ENCODE data around the gene DCX. TPM values are rescaled to one million over a fixed set of nuclear protein-coding genes. Genes with fewer than 3 reads are reported as not detected.

Gene DCX
- total RNA-seq, 1 experiment from 2014 or later: 0.06 TPM

DNA sequence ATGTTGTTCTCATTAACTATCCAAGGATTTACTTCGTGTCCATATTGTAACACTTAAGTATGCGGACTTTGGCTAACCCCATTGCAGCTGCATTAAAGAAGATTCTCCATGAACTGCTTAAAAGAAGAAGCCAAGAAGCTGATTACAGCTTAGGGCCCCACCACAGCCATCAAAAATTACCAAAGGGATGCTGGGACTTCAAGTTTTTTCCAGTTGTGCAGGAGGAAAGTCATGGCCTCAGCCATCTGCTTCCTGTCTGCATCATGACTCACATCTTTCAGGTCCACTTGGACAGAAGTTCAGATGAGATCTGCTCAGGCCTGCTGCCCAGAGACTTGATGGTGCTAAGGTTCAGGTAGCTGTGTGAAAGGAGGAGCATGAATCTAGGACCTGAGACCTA lies 102.9 kb downstream of the DCX start:
- no peak for DNase-seq (ENCODE audit: low spot score)

DNA sequence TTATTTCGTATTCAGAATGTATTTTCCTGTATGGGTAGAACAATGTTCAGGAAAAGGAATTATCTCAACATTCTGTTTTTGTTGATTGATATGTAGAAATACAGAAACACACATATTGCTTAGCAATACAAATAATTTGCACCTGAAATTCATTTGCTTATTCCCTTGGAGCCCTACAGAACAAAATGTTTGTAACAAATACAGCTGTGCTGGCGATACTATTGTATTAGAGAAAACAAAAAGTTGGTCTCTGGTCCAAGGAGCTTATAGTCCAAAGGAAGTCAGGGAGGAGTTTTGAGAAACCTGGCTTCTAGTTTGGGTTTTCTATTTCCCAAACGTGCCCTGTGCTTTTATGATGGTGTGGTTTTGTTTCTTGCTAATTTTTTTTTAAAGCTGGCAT lies 104.0 kb downstream of the DCX start:
- no peak for DNase-seq (ENCODE audit: low spot score)

DNA sequence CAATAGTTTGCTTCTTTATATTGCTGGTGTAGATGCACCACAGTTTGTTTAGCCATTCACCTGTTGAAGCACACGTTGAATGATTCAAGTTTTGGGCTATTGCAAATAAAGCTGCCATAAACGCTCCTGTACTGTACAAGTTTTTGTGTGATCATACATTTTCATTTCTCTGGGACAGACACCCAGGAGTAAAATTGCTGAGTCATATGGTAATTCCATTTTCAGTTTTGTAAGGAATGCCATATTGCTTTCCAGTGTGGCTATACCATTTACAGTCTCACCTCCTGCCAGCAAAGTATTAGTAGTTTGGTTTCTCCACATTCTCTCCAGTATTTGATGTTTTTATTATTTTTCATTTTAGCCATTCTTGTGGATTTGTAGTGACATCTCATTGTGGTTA lies 109.7 kb downstream of the DCX start:
- DNase-seq (ENCODE audit: low spot score): no peak

GRCh38 chrX:111288841-111289240 lies 123.2 kb downstream of the DCX start:
- DNase-seq (ENCODE audit: low spot score): no peak

DNA sequence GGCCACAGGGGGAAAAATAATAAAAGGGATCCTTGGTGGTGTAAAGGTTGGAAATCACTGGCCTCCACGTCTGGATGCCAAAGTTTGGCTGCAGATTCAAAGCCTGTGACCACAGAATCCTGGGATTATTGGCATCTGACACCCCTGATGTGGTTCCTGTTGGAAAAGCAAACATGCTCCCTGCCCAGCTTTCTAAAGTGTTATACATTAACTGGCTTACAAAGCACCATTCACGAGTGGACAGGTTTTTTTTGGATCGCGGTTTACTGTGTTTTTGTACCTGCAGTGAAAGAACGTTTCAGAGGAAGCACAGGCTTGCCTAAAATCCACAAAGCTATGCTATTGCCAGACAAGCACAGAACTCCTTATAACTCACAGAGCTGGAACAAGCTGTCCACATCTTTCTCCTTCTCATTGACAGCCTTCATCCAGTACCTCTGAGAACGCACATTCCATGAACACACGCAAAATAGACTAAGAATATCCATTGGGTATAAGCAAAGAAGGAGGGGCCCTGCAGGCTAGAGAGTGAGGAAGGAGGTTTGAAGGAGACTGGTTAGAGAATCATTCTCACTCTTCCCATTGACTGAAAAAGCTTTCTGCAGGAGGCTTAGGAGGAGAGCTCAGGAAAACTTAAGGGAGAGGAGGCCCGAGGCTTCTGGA lies 127.2 kb downstream of the DCX start:
- DNase-seq (ENCODE audit: low spot score): no peak

GRCh38 chrX:111283446-111283845 lies 128.5 kb downstream of the DCX start:
- DNase-seq (ENCODE audit: low spot score): no peak

- DNase-seq (ENCODE audit: low spot score): no peak
Observed at GRCh38 chrX:111282991-111283390, 129.0 kb downstream of the DCX start.

DNA sequence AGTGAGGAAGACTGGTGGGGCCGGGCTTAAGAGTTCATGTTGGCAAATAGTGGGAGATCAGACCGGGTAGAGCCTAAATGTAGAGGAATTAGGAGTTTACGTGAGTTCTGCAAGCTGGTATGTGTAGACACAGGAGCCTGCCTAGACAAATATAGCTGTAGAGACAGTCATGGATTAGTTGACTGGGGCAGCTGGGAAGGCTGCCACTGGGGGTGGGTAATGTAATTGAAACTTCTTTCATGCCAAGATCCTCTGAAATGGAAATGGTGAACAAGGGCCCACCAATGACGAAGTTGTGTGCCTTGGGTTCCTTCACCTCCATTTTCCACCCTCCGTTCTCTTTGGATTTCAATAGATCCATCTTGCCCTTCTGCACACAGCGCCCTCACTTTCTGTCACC lies 129.9 kb downstream of the DCX start:
- no peak for DNase-seq (ENCODE audit: low spot score)

DNA sequence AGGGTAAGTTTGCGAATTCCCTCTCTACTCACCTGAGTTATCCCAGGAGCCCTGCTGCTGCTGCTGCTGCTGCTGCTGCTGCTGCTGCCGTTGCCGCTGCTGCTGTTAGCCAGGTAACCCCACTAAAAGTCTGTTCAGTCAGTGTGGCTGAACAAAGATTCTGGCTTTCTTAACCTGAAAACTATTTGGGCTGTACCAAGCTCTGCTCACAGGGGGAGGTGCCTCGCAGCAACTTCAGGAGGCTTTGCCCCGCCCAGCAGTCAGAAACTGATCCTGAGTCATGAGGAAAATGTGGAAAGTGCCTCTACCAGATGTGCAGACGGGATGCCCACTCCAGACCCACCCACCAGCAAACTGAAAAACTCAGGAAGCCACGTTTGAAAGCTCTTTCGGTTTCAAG lies 141.7 kb downstream of the DCX start, which contains the start of gene CAPN6:
Gene CAPN6 (minus strand): TSS at position 145 of the 400 bp plus-strand sequence. CDS start 6,547 bp downstream, outside the sequence.
- peak; percentile 38 for DNase-seq (ENCODE audit: low spot score)

DNA sequence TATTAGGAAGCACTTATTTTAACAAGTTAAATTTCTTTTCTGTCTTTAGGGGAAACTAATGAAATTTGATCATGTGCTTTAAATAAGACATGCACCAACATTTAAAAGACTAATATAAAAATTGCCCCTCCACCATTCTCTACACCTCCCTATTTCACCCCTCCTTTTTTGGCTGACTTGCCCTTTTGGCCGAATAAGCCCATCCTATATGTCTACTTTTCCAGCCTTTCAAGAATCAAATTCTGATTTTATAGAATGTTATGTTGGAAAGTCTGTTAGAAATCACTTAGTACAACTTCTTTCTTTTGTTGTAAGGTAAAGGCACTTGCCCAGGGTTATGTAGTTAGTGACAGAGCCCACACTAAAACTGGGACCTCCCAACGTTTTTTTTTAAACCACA lies 143.5 kb downstream of the DCX start:
- no peak for DNase-seq (ENCODE audit: low spot score)

- no peak for DNase-seq (ENCODE audit: low spot score)
Observed at GRCh38 chrX:111265486-111265885, 146.5 kb downstream of the DCX start.

- no peak for DNase-seq (ENCODE audit: low spot score)
Observed at GRCh38 chrX:111264385-111264784, 147.6 kb downstream of the DCX start.

DNA sequence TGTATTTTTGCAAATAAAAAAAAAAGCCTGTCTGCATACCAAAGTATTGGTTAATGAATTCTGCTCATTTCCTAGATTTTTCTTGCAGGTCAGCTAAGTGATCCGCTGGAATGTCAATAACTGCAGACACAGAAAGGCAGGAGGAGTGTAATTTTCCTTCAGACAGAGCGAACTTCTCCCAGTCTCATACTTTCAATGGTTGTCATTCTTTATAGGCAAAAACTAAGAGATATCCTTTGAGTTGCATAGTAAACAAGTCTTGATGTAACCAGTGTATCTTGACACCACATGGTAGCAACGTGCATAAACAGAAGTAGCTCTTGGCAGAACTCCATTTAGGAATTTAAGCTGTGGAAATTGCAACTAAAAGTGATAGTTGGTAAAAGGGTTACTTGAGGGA lies 149.9 kb downstream of the DCX start:
- DNase-seq (ENCODE audit: low spot score): peak; percentile 4

- DNase-seq (ENCODE audit: low spot score): no peak
Observed at GRCh38 chrX:111260451-111260850, 151.5 kb downstream of the DCX start.

DNA sequence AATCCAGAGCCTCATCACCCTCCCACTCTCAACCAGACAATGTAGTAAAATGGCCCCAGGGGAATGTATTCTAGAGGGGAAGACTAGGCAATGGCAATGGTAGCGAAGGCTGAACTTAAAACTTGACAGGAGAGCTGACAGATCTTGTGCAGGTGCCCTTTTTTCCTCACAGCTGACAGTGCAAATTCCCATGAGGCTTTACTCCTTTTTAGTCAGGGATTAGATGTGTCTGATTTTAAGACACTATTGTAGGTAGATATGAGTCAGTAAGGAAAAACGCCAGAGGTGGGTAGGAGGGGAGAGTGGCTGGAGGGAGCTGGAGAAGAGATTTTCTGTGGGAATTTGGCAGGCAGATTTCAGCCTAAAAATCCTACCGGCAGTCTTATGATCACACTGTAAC lies 152.4 kb downstream of the DCX start:
- DNase-seq (ENCODE audit: low spot score): no peak

GRCh38 chrX:111257733-111258132 lies 154.3 kb downstream of the DCX start:
- DNase-seq (ENCODE audit: low spot score): no peak

DNA sequence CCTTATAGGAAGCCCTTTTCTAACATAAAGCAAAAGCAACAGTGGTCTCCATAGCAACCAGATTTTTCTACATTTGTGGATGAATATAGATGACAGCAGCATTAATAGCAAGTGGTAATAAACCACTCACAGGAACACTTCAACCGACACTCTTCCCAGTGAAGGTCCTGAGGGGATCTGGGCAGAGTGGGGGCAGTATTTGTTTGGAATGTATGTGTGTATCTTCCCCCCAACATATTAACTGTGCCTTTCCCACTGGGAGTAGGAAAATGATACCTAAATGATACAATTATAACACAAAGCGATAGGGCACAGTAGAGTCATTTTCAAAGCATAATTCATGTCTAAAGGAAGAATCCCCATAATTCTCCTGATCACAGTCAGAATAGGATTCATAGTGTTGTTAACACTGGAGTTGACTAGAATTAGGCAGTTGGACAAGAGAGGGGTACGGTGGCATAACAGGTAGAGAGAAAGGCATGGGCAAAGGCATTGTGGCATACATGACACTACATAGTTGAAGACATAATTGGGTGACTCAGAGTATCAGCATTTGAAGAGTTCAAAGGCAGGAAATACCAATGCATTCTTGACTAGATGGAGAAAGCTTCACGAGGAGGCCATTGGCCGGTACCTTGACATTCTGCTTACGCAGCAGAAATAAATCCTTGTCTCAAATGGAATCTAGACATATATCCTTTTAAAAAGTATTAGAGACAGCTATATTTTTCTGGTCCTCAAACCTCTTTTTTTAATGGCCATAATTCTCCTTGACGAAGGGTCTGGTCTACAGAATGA lies 156.9 kb downstream of the DCX start:
- no peak for DNase-seq (ENCODE audit: low spot score)

GRCh38 chrX:111244235-111244750 lies 167.7 kb downstream of the DCX start:
- peak; percentile 8 for DNase-seq (ENCODE audit: low spot score)

Other genes with a start within 250 kb of the DCX start
- 1.0 and 1.8 TPM in 2 replicates for gene CAPN6, start 141.7 kb downstream of the DCX start, total RNA-seq (2014; rRNA removed; shearing (Covaris generic))
- gene SERTM2, start 99.5 kb upstream of the DCX start, total RNA-seq (2014; rRNA removed; shearing (Covaris generic)): 0.74 and 1.5 TPM in 2 replicates

Data from H4 (cell line).